ENCODE measurements around the gene SYT10.

- TF ChIP-seq, protein P1, sequence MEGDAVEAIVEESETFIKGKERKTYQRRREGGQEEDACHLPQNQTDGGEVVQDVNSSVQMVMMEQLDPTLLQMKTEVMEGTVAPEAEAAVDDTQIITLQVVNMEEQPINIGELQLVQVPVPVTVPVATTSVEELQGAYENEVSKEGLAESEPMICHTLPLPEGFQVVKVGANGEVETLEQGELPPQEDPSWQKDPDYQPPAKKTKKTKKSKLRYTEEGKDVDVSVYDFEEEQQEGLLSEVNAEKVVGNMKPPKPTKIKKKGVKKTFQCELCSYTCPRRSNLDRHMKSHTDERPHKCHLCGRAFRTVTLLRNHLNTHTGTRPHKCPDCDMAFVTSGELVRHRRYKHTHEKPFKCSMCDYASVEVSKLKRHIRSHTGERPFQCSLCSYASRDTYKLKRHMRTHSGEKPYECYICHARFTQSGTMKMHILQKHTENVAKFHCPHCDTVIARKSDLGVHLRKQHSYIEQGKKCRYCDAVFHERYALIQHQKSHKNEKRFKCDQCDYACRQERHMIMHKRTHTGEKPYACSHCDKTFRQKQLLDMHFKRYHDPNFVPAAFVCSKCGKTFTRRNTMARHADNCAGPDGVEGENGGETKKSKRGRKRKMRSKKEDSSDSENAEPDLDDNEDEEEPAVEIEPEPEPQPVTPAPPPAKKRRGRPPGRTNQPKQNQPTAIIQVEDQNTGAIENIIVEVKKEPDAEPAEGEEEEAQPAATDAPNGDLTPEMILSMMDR (IDR thresholded peaks at IDR 0.05): no peak
- TF ChIP-seq POLR2A (IDR thresholded peaks at IDR 0.05): no peak
These were observed 10.2 kb downstream of the SYT10 start for GRCh38 chr12:33429468-33429867.
